G401.6 (cell line): ENCODE data around the gene UNC13C.

Experiments used
- FAIRE-seq: peaks from 2 replicates; lab custom pipeline; 2012; peaks lifted over from hg19 to GRCh38; lab: Jason Lieb, UNC

Gene UNC13C

DNA sequence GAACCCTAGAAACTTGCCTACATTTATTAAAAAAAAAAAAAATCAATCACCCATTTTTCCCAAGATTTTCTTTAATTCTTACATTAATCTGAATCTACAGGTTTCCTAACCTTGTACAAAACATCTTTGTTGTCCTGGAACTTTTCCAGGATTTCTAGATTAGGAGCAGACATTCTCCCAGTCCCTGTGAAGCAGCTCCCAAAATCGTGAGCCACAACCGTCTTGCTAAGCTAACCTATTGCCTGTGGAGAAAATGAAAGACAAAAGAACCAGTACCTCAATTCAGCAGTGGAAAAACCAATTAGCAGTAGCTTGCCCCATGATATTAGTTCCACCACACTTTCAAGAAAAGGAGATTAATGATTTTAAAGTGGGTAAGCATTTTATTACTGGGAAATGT, 522.1 kb downstream of the UNC13C start:
- FAIRE-seq = no peak

DNA sequence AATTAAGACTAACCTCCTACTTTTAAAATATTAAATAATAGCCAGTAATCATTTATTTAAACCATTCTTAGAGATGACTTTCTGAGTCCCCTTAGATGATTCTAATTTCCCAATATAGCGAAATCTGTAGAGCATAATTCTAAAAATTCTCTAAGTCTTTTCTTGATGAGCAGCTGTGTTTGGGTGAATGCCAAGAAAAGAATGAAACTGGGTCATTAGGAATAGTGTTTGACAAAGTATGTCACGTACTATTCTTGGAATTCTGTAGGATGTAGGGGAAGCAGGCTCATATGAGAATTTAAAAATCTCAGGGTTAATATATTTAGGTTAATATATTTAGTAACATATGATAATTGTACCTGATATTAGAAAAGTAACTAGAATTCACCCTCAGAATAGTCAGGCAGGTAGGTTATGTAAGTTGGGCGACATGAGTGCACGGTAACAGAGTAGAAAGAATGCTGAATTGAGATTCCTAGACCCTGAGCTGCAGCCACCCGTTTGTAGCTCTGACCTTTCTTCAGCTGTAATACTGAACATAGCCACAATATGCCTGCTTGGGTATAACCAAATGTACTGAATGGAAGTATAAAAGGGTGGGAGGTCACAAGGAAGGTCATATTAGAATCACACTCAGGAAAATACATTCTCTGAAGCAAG, 524.3 kb downstream of the UNC13C start:
- FAIRE-seq = no peak

DNA sequence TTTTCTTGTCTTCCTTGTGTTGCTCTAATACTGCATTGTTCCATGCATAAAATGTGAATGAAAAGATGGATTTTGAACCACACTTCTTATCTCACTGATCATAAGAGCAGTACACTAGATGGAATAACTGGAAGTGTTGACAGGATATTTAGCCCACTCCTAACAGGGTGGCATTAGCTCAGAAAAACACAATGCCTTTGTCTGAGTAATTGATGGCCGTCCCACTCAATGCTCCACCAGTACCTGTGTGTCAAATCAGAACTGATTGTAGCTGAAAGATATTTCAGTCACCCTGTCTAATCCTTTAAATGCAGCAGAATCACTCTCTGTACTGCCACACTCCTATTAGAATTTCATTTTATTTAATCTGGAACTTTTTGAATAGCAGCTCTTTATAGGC, 526.5 kb downstream of the UNC13C start:
- no peak for FAIRE-seq

DNA sequence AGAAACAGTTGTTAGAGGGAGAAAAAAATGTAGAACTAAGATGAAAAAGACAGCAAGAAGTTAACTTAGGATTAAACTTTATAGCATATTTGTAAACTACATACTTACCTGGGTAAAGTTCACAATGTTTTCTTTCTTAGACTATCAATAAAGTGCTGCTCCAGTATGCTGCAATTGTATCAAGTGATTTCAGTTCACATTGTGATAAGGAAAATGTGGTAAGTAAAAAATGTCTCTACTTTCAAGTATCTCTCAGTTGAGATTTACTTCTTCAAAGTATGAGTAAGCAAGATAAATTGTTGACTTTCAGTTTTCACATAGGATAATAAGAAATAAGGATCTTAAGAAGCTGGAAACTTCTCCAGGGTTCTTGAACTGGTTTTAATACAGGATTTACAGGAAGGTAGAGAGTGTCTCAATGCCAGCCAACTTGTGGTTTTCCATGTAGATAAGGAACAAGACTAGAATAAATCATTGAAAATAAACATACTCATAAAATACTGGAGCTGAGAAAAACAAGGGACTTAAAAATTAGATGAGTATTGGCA, 528.8 kb downstream of the UNC13C start:
- FAIRE-seq = no peak

DNA sequence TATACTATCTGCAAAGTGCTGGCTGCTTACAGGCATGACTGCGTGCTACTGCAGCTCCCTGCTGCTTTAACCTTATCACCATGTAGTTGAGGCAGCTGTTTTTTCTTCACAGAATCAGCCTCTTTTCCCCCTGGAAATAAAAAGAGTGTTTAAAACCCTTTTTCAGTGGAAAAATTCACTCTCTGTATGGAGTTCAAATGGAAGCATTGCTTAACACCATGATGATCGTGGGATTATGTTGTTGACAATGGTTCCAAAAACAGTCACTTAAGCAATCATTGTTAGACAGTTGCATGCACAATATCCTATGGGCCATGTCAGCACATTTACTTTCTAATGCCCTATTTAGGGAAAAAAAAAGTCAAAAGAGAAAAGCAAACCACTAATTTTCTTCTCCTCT, 536.4 kb downstream of the UNC13C start:
- FAIRE-seq = no peak

DNA sequence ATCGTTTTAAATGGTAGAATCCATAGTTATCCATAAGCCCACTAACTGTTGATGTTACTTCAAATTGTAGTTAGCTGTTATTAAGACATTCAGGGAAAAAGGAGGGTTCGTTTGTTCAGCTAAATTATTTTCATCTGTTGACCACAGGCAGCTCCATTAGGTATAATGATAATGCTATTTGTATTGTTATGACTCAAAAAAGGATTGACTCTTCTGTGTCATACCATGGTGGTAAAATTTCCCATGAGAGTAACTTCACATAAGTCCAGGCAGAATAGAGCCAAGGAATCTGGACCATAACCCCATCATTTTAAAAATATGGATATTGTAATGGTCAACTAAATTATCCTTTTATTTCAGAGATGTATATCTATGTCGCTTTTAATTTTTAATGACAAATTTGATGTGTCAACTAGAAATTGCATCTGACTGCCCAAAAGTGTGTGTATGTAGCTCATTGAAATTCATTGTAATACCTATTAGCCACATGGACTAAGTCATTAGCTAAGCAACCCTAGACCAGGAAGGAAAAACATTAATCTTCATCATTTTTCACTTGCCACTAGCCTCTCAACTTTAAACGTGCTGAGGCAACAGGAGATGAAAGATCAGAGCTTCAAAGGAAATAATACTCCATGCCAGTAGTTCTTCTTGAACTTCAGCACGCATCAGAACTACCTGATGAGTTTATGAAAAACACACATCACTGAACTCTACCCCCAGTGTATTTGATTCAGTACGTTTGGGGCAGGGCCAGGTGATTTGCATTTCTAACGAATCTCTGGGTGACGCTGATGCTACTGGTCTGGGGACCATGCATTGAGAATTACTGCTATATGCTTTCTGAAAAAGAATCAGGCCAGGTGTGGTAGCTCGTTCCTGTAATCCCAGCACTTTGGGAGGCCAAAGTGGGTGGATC, 537.7 kb downstream of the UNC13C start:
- no peak for FAIRE-seq

DNA sequence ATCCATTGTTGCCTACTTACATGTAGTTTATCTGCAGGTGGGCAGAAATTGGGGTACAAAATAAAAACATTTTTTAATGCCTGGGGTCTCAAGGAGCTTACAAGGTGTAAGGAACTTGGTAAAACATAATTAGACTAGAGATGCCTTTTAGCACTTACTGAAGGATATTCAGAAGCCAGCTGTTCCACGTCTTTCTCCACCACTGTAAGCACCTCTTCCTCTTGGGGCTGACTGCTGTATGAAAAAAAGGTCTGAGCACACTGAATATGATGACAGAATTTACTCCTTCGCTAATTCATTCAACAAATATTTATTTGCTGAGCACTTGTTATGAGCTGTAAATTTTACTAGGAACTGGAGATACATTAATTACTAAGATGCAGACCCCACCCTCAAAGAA, 539.1 kb downstream of the UNC13C start:
- no peak for FAIRE-seq

DNA sequence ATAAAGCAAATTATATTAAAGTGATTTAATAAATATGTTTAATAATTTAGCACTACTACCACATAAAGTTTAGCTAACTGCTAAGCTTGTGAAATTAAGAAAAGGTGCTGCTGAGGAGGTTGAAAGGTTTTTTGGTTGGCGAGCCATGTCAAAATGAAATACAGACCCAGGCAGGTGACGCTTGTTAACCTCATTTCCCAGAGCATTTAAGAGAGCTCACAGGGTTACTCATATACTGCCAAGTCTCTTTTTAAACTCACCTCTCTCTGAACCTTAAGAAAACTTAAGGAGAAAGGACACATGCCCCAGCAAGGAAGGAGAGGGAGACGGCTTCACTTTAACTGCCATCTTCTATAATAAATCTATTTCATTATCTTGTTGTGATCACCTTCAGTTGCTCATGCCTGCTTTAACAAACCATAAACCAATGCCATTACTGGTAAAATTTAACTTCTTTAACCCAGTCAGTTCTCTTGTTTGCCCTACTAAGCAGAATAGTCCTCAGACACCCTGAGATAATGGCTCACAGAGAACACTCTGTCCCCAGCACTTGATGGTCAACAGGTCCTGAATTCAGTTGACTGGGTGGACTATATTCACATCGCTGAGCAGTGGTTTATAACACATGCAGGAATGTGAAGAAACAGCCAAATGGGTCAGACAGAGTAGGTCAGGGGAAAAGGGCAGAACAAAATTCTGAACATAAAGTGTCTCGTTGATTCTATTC, 540.1 kb downstream of the UNC13C start:
- FAIRE-seq = no peak

DNA sequence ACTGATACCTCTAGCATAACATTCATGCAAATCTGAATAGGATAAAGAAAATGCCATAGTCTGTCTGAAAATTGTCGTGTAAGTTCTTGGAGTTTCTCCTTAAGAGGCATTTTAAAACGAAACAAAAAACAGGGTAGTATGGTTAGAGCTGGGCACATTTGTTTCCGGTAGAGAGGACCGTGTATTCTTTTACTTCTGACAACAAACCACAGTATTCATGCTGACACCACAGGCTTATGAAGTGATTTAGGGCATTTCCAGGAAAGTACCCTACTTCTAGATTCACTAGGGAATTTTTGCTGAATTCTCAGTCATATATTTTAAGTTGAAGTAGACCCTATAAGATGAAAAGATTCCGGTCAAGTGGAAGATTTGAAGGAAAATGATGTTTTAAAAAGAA, 541.3 kb downstream of the UNC13C start:
- FAIRE-seq = no peak

DNA sequence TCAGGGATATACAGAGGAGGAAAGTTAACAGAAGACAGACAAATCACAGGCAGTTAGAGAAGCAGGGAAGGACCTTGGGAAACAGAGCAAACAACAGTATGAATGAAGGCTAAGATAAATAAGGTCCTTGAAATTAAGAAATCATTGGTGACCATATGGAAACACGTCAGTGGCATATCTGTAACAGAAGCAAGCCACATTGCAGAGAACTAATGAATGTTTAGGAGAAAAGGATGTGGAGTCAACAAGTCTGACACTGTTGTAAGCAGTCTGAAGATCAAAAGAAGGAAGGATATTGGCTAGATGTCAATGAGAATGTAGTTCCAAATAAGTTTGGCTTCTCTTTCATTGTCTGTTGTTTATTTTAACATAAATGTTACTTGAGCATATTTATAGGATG, 542.4 kb downstream of the UNC13C start:
- FAIRE-seq = no peak

DNA sequence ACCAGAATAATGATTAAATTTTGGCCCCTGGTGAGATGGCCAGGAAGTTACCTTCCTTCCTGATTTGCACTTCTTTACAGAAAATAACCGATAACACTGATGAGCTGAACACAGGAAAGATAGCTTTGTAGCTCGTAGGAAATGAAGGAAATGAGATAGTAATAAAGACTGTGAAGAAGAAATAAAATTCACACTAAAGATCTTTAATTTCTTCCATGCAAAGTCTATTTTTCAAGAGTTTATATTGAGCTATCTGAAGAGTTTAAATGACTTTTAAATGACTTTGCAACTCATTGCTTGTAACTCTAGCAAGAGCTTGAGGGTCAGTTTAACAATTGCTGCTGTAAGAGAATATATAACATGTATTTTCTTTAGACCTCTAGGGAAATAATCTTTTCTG, 543.0 kb downstream of the UNC13C start:
- FAIRE-seq = no peak

DNA sequence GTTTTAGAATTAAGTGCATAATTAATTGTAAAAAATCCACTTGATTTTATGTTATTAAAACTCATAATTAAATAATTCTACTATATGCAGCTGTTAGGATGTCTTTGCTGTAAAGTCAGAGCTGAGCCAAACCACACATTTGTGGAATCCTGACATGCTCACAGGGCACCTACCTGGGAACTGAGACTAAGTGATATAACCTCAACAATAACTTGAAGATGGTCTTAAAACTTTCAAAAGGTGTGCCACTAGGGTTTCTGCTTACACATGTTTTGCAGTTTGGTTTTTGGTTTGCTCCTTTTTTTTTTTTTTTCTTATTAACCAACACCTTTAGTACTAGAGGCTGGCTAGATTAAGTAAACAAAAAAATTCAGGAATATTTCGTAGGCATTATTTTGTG, 549.8 kb downstream of the UNC13C start:
- no peak for FAIRE-seq

DNA sequence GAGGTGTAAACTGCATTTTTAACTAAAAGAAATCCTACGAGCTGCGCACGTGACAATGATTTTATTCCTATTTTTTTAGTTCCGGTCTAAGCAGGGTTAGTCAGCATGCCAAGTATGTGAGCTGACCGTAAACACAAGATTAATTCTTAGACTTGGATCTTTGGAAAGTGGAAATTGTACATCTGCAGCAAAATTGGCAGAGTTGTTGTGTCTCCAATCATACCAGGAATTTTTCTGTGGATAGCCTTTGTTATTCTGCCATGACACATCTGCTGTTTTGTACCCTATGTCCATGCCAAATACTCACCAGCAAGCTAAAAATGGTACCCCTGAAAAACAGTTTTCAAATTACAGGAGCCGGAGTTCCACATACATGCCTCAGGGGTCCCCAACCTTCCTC, 562.5 kb downstream of the UNC13C start:
- no peak for FAIRE-seq

DNA sequence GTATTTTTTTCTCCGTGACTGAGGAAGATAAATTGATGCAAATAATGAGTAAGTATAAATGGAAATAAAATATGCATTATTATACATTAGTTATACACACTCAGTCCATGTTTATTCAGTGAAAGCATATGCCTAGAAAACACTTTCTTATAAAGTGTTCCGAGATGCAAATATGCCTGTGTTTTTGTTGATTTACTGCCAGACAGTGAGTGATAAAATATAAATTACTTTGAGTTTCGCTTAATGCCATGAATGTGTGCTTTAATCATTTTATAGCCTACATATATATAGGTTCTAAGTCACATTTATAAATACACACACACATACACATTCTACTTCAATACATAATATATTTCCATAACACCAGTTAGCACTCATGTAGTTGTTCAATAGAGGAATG, 569.2 kb downstream of the UNC13C start:
- FAIRE-seq = no peak

DNA sequence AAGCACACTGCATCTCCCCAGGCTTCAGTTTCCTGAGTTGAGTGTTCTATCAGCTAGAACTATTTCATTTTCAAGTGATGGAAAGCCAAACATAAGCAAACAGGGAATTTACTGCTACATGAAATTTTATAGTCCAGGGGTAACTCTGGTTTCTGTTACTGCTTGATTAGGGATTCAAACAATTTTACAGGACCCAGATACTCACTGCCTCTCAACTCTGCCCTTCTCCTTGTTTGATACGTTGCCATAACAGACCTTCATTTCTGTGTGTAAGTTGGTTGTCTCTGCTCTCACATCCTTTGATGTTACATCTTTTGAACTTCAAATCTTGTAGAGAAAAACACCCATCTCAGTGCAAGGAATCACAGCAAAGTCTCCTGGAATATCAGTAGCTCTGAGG, 572.7 kb downstream of the UNC13C start:
- no peak for FAIRE-seq

DNA sequence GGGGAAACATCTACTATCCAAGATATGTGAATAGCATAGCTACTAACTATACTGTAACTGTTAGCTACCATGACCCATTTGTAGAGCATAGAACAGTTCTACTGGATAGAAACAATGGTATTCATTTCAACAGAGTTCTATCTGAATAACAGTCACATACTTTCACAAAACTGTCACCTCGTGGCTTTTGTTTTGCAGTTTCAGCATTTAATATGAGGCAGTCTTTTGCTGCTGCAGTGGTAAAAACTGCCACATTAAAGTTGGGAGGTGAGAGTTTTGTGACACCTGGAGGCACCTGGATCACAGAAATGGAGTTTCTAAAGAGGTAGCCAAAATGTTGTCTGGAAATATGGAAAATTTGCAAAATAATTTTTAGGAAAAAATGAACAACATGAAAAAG, 578.0 kb downstream of the UNC13C start:
- FAIRE-seq = no peak

DNA sequence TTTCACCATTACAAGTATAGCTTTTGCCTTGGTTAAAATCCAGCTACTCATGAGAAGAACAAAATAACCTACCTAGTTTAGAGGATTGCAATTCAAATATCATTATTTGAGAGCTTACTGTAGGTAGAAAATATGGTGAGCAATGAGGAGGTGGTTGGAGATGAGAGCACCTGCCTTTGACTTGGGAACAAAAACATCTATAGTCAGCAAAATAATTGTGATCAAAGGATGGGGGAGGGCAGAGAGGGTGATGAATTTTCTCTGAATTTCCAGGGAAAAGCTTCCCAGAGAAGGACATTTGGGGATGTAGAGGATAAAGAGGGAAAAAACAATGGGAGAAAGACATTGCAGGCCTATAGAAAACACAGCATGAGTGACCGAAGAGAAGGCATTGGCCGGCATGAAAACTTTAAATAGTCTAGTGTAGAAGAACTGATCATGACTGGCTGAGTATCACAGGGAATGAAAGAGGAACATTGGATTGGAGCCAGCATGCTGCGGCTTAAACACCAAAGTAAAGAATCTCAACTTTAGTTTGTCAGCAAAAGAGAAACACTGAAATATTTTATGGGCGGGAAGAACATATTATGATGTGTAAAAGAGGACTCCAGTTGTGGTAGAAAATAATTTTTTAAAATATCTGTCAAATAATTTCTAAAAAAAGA, 581.3 kb downstream of the UNC13C start:
- FAIRE-seq = no peak

DNA sequence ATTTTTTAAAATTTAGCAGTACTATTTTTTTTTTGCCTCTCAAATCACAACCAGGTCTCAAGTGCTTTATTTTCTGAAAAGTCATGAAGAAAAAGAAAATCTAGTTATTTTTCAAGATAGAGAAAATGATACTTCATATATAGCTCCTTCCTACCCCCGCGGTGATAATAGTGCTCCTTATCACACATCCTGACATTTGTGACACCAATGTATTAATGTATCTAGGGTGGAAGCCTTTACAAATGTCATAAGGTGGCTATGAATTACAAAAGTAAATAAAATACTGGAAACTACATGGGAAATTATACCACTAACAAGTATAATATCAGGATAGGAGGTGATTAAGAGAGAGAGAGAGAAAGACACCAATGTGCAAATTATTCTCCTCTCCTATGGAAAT, 582.2 kb downstream of the UNC13C start:
- no peak for FAIRE-seq

DNA sequence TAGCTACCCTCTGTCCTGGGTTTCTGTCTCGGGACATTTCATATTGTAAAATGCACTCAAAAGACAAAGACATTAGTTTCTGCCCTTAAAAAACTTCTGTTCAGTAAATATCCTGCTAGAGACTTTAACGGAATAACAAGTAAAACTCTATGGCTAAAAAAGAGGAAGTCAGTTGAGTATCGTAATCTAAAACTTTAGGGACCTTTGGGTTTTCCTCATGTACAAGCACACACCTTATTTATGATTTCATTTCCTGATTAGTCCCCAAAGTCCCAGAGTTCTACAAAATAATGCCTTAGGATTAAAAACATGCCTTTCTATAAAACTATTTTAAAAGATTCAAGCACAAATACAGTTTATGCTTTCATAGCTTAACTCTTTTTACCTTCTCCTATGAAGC, 585.9 kb downstream of the UNC13C start:
- no peak for FAIRE-seq

DNA sequence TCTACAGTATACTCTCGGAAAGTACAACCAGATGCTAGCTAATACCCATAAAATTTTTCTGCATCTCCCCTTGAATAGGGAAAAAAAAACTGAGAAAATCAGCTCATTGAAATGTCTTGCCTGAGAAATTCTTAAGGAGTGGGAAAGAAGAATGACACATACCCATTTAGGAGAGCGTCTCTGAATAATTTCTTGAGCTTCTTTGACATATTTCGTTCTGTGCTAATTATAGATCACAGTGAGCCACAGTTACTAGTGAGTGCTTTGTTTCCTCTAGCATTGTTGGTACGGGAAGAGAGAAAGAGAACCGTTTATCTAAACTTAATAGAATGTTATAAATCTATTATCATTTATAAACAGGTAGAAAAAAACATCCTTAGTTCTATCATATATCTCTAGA, 588.4 kb downstream of the UNC13C start:
- no peak for FAIRE-seq

DNA sequence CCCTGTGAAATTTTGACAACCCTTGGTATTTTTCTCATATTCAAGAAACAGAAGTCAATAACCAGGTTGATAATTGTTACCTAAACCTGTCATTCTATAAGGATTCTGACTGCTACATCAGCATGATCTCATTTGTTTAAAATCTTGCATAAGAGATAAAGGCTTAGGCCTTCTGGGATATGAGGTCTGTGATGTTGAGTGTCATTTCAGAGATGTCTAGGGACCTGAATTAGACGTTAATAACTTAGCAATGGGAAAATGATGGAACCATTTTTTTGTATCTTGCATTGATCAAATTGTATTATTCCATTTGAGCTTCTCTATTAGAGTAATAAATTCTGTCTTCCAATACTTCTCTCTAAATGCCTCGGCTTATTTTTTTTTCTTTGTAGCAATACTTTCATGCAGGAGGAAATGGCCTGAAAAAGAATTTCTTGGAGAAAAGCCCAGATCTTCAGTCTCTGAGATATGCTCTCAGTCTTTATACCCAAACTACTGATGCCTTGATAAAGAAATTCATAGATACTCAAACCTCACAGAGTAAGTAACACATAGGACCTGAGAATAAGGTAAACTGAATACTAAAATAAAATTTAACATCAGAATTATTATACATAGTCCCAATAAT, 589.3 kb downstream of the UNC13C start:
- FAIRE-seq = no peak

DNA sequence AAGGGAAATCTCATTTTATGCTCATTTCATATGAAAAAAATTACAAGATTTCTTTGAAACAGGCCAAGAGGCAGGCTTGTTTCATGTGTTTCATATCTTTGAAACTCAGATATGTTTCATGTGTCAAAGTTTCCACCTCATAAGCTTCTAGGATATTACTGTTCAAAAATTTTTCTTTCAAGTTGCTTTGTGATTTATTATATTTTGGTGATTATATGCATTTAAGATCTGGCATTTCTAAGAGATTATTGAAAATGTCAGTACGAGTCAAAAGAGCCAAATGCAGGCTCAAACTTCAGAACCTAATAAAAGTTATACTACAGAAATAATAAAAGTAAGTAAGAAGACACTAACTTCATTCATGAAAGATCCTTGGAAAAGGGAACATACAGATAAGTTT, 590.1 kb downstream of the UNC13C start:
- FAIRE-seq = no peak
